ENCODE data around the gene CFI. TPM values are rescaled to one million over a fixed set of nuclear protein-coding genes. Genes with fewer than 3 reads are reported as not detected.

Gene CFI
- total and polyA plus RNA-seq, 2 experiments from 2014 or later, result 112 to 163 TPM

- Histone ChIP-seq H3K9me2 (replicated peaks; ENCODE audit: insufficient read depth) (no peaks in the 10 kb centered on the region), H3K36me3 (replicated peaks; ENCODE audit: insufficient read depth, low read depth) (no peaks in the 10 kb centered on the region), H3K9me3 (ENCODE audit: low read depth) (no peaks in the 10 kb centered on the region), H3K4me3 (no peak overlapping the region), H3K4me1 (ENCODE audit: insufficient read depth) (peaks cover 18% of the 10 kb centered on the region), H4K20me1 (ENCODE audit: insufficient read depth, poor library complexity, severe bottlenecking) (no peaks in the 10 kb centered on the region), H3K27ac (no peak overlapping the region), H3K79me2 (no peaks in the 10 kb centered on the region), H2AFZ (no peak overlapping the region), H3K27me3 (no peaks in the 10 kb centered on the region), H3K4me2 (no peak overlapping the region)
- DNase-seq (ENCODE audit: low spot score), result no peak
- 89% methylated on average over 10 of the region's 10 CpGs for WGBS (ENCODE audit: low lambda C conversion rate, missing lambda C conversion rate)
- TF ChIP-seq CTCF (IDR thresholded peaks at IDR 0.05; ENCODE audit: poor library complexity), result no peak
- no peak for TF ChIP-seq EZH2 (IDR thresholded peaks at IDR 0.05; ENCODE audit: borderline replicate concordance)
- no peak for TF ChIP-seq EZH2phosphoT487 (IDR thresholded peaks at IDR 0.05; ENCODE audit: low read depth, severe bottlenecking, unreplicated experiment)
Measured at GRCh38 chr4:109738104-109738872, 63.5 kb downstream of the CFI start.

- H3K9me2 ChIP-seq (replicated peaks; ENCODE audit: insufficient read depth), result no peaks in the 10 kb centered on the region
- no peaks in the 10 kb centered on the region for H3K79me2 ChIP-seq
- no peak overlapping the region for H2AFZ ChIP-seq
- 30% methylated on average over 7 of the region's 7 CpGs for WGBS (ENCODE audit: low lambda C conversion rate, missing lambda C conversion rate)
- H3K27ac ChIP-seq, result peak overlapping the region; percentile 92
- peak; percentile 74 for DNase-seq (ENCODE audit: low spot score)
- no peaks in the 10 kb centered on the region for H4K20me1 ChIP-seq (ENCODE audit: insufficient read depth, poor library complexity, severe bottlenecking)
- H3K4me2 ChIP-seq, result peak overlapping the region; percentile 28
- H3K4me3 ChIP-seq, result no peak overlapping the region
- H3K9me3 ChIP-seq (ENCODE audit: low read depth), result no peaks in the 10 kb centered on the region
- no peak for TF ChIP-seq CTCF (IDR thresholded peaks at IDR 0.05; ENCODE audit: poor library complexity)
- no peak for TF ChIP-seq EZH2phosphoT487 (IDR thresholded peaks at IDR 0.05; ENCODE audit: low read depth, severe bottlenecking, unreplicated experiment)
- no peak for TF ChIP-seq EZH2 (IDR thresholded peaks at IDR 0.05; ENCODE audit: borderline replicate concordance)
- peaks cover 18% of the 10 kb centered on the region for H3K4me1 ChIP-seq (ENCODE audit: insufficient read depth)
- no peaks in the 10 kb centered on the region for H3K36me3 ChIP-seq (replicated peaks; ENCODE audit: insufficient read depth, low read depth)
- no peaks in the 10 kb centered on the region for H3K27me3 ChIP-seq
Measured at GRCh38 chr4:109735566-109736365, 66.0 kb downstream of the CFI start.

- no peaks in the 10 kb centered on the region for H4K20me1 ChIP-seq (ENCODE audit: insufficient read depth, poor library complexity, severe bottlenecking)
- 79% methylated on average over 5 of the region's 5 CpGs for WGBS (ENCODE audit: low lambda C conversion rate, missing lambda C conversion rate)
Measured at GRCh38 chr4:109733728-109734127, 68.1 kb downstream of the CFI start.

More at GRCh38 chr4:109733728-109734127, 68.1 kb downstream of the CFI start:
- H3K27ac ChIP-seq, result no peak overlapping the region
- no peaks in the 10 kb centered on the region for H3K36me3 ChIP-seq (replicated peaks; ENCODE audit: insufficient read depth, low read depth)
- no peaks in the 10 kb centered on the region for H3K9me2 ChIP-seq (replicated peaks; ENCODE audit: insufficient read depth)
- H3K4me3 ChIP-seq, result no peak overlapping the region
- H3K4me2 ChIP-seq, result no peak overlapping the region
- H3K9me3 ChIP-seq (ENCODE audit: low read depth), result no peaks in the 10 kb centered on the region
- no peak overlapping the region for H2AFZ ChIP-seq
- no peak for DNase-seq (ENCODE audit: low spot score)
- TF ChIP-seq CTCF (IDR thresholded peaks at IDR 0.05; ENCODE audit: poor library complexity) (no peak), EZH2phosphoT487 (IDR thresholded peaks at IDR 0.05; ENCODE audit: low read depth, severe bottlenecking, unreplicated experiment) (no peak), EZH2 (IDR thresholded peaks at IDR 0.05; ENCODE audit: borderline replicate concordance) (no peak)
- H3K79me2 ChIP-seq, result peaks cover 5% of the 10 kb centered on the region
- no peaks in the 10 kb centered on the region for H3K27me3 ChIP-seq
- peaks cover 18% of the 10 kb centered on the region for H3K4me1 ChIP-seq (ENCODE audit: insufficient read depth)

All from hepatocyte (in vitro differentiated cells).